SK-N-SH treated with all-trans-retinoic acid at 6 μM for 48 hours (cell line): ENCODE results near the gene LARGE1.

Experiments used
- ATAC-seq: fragments of 200-7000 bp; cut with Tn5 transposase; 3 replicates; pipeline ENCODE4 v1.9.1; 2020; ENCODE audit warnings: mild to moderate bottlenecking, moderate library complexity
- ARNTL ChIP-seq: fragments of 450-650 bp; formaldehyde crosslinking; IDR thresholded peaks from 2 replicates; pipeline ENCODE4 v1.5.0; 2020; ENCODE audit warnings: low read depth, mild to moderate bottlenecking, moderate library complexity, borderline replicate concordance
- BACH2 ChIP-seq: fragments of 250-450 bp; sonication (Bioruptor Pico); IDR thresholded peaks from 2 replicates; pipeline ENCODE4 v1.9.0; 2021; ENCODE audit warnings: mild to moderate bottlenecking, borderline replicate concordance
- CREB5 ChIP-seq: fragments of 250-450 bp; sonication (Bioruptor Pico); IDR thresholded peaks from 2 replicates; pipeline ENCODE4 v1.5.1; 2020; ENCODE audit warnings: low read depth, mild to moderate bottlenecking, moderate library complexity
- CSDC2 ChIP-seq: fragments of 250-450 bp; sonication (Bioruptor Pico); IDR thresholded peaks from 2 replicates; pipeline ENCODE4 v1.5.0; 2020; ENCODE audit warnings: mild to moderate bottlenecking, moderate library complexity
- CSRNP3 ChIP-seq: fragments of 250-450 bp; sonication (Bioruptor Pico); IDR thresholded peaks from 2 replicates; pipeline ENCODE4 v1.5.1; 2021; ENCODE audit warnings: mild to moderate bottlenecking, moderate library complexity
- ESRRG ChIP-seq: fragments of 250-450 bp; sonication (Bioruptor Pico); IDR thresholded peaks from 2 replicates; pipeline ENCODE4 v1.6.1; 2021; ENCODE audit warnings: mild to moderate bottlenecking
- GLIS3 ChIP-seq: fragments of 250-450 bp; sonication (Bioruptor Pico); IDR thresholded peaks from 2 replicates; pipeline ENCODE4 v1.5.0; 2020; ENCODE audit warnings: mild to moderate bottlenecking, moderate library complexity
- ISL1 ChIP-seq: fragments of 250-450 bp; sonication (Bioruptor Pico); IDR thresholded peaks from 2 replicates; pipeline ENCODE4 v2.1.2; 2022; ENCODE audit warnings: mild to moderate bottlenecking, moderate library complexity
- OSR1 ChIP-seq: fragments of 250-450 bp; sonication (Bioruptor Pico); IDR thresholded peaks from 2 replicates; pipeline ENCODE4 v1.8.0; 2022; ENCODE audit warnings: moderate library complexity, mild to moderate bottlenecking, inconsistent platforms
- PATZ1 ChIP-seq: fragments of 250-450 bp; sonication (Bioruptor Pico); IDR thresholded peaks from 2 replicates; pipeline ENCODE4 v1.8.0; 2020; ENCODE audit warnings: mild to moderate bottlenecking, moderate library complexity, borderline replicate concordance
- POU6F1 ChIP-seq: fragments of 250-450 bp; sonication (Bioruptor Pico); IDR thresholded peaks from 2 replicates; pipeline ENCODE4 v1.8.0; 2021; ENCODE audit warnings: low read depth, mild to moderate bottlenecking, moderate library complexity, borderline replicate concordance
- PPARA ChIP-seq: fragments of 250-450 bp; sonication (Bioruptor Pico); IDR thresholded peaks from 2 replicates; pipeline ENCODE4 v1.5.0; 2020; ENCODE audit warnings: mild to moderate bottlenecking, borderline replicate concordance
- RARB ChIP-seq: fragments of 250-450 bp; sonication (Bioruptor Pico); IDR thresholded peaks from 2 replicates; pipeline ENCODE4 v1.8.0; 2021; ENCODE audit warnings: mild to moderate bottlenecking, moderate library complexity
- SNAI2 ChIP-seq: fragments of 250-450 bp; sonication (Bioruptor Pico); IDR thresholded peaks from 2 replicates; pipeline ENCODE4 v1.5.0; 2020; ENCODE audit warnings: mild to moderate bottlenecking, moderate library complexity
- TCF4 ChIP-seq: fragments of 250-450 bp; sonication (Bioruptor Pico); IDR thresholded peaks from 2 replicates; pipeline ENCODE4 v1.8.0; 2021; ENCODE audit warnings: mild to moderate bottlenecking, moderate library complexity, borderline replicate concordance
- TOX ChIP-seq: fragments of 250-450 bp; sonication (Bioruptor Pico); IDR thresholded peaks from 2 replicates; pipeline ENCODE4 v1.8.0; 2021; ENCODE audit warnings: mild to moderate bottlenecking, moderate library complexity, borderline replicate concordance
- TSHZ2 ChIP-seq: fragments of 250-450 bp; sonication (Bioruptor Pico); IDR thresholded peaks from 2 replicates; pipeline ENCODE4 v1.5.0; 2020; ENCODE audit warnings: mild to moderate bottlenecking, moderate library complexity
- ZC3H10 ChIP-seq: fragments of 250-450 bp; sonication (Bioruptor Pico); IDR thresholded peaks from 2 replicates; pipeline ENCODE4 v1.5.1; 2021; ENCODE audit warnings: mild to moderate bottlenecking, moderate library complexity
- ZFP3 ChIP-seq: fragments of 250-450 bp; sonication (Bioruptor Pico); IDR thresholded peaks from 2 replicates; pipeline ENCODE4 v1.5.0; 2020; ENCODE audit warnings: mild to moderate bottlenecking, moderate library complexity
- ZNF70 ChIP-seq: fragments of 450-650 bp; formaldehyde crosslinking; IDR thresholded peaks from 2 replicates; pipeline ENCODE4 v1.5.0; 2020; ENCODE audit warnings: mild to moderate bottlenecking, moderate library complexity
- ZNF8 ChIP-seq: fragments of 450-650 bp; formaldehyde crosslinking; IDR thresholded peaks from 2 replicates; pipeline ENCODE4 v1.5.0; 2020; ENCODE audit warnings: mild to moderate bottlenecking, moderate library complexity

LARGE1 gene

DNA sequence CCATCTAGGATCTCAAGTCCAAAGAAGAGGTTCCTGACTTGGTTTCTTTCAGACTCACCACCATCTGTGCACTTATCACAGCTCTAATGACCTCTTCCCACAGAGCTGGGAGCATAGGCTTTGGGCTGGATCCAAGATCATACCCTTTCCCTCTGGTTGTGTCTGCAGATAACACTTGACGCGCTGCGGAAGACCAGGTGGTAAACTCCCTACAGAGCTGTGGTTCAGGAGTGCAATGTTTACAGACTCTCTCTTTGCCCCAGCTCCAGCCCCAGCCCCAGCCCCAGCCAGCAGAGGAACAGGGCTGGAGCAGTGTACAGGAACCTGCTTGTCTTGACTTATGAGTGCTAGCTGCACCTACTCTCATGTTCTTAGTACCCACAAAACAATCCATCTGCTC is 587.7 kb downstream of the LARGE1 start:
- no peak for TF ChIP-seq TSHZ2 (CRISPR knock-in tag)
- TF ChIP-seq PPARA, result no peak
- no peak for TF ChIP-seq ZFP3 (CRISPR knock-in tag)
- no peak for TF ChIP-seq ZNF70 (CRISPR knock-in tag)
- TF ChIP-seq TOX (CRISPR knock-in tag), result no peak
- no peak for TF ChIP-seq ZNF8
- TF ChIP-seq PATZ1 (CRISPR knock-in tag), result no peak
- no peak for TF ChIP-seq CSRNP3
- TF ChIP-seq POU6F1 (CRISPR knock-in tag), result no peak
- no peak for TF ChIP-seq TCF4 (CRISPR knock-in tag)
- no peak for TF ChIP-seq ESRRG (CRISPR knock-in tag)
- no peak for TF ChIP-seq RARB
- TF ChIP-seq ISL1, result no peak
- ATAC-seq, result no peak

- no peak for ATAC-seq
- no peak for TF ChIP-seq TSHZ2 (CRISPR knock-in tag)
- TF ChIP-seq OSR1, result no peak
- TF ChIP-seq CSRNP3, result no peak
- no peak for TF ChIP-seq ARNTL (CRISPR knock-in tag)
- TF ChIP-seq ISL1, result no peak
- TF ChIP-seq TCF4 (CRISPR knock-in tag), result no peak
- TF ChIP-seq SNAI2, result no peak
- no peak for TF ChIP-seq TOX (CRISPR knock-in tag)
- no peak for TF ChIP-seq ZC3H10 (CRISPR knock-in tag)
- TF ChIP-seq BACH2 (CRISPR knock-in tag), result no peak
- TF ChIP-seq CREB5, result no peak
- TF ChIP-seq GLIS3 (CRISPR knock-in tag), result no peak
- no peak for TF ChIP-seq POU6F1 (CRISPR knock-in tag)
- no peak for TF ChIP-seq ESRRG (CRISPR knock-in tag)
- no peak for TF ChIP-seq CSDC2 (CRISPR knock-in tag)
- TF ChIP-seq ZNF70 (CRISPR knock-in tag), result no peak
- no peak for TF ChIP-seq ZNF8
- no peak for TF ChIP-seq PATZ1 (CRISPR knock-in tag)
Measured at GRCh38 chr22:33331017-33331416, 589.3 kb downstream of the LARGE1 start.
